ENCODE data around the gene TCF4. TPM values are rescaled to one million over a fixed set of nuclear protein-coding genes. Genes with fewer than 3 reads are reported as not detected.

The TCF4 gene
- total RNA-seq, 1 donor from 2014 or later, result 7.2 TPM

- H3K4me3 ChIP-seq (ENCODE audit: low read depth, low read length), result no peak overlapping the region
- TF ChIP-seq CTCF (conservative IDR thresholded peaks at IDR 0.05; ENCODE audit: low read depth, low read length), result no peak
- DNase-seq (ENCODE audit: low read depth), result no peak
Measured at GRCh38 chr18:55179835-55180234, 408.2 kb downstream of the TCF4 start.

GRCh38 chr18:55179425-55179824 lies 408.6 kb downstream of the TCF4 start:
- no peak overlapping the region for H3K4me3 ChIP-seq (ENCODE audit: low read depth, low read length)
- DNase-seq (ENCODE audit: low read depth), result no peak
- no peak for TF ChIP-seq CTCF (conservative IDR thresholded peaks at IDR 0.05; ENCODE audit: low read depth, low read length)

- no peak overlapping the region for H3K4me3 ChIP-seq (ENCODE audit: low read depth, low read length)
- no peak for TF ChIP-seq CTCF (conservative IDR thresholded peaks at IDR 0.05; ENCODE audit: low read depth, low read length)
- DNase-seq (ENCODE audit: low read depth), result no peak
Measured at GRCh38 chr18:55173291-55173690, 414.7 kb downstream of the TCF4 start.

Data from epithelial cell of proximal tubule (primary cell).